ENCODE data around the gene PPP2R5A. TPM values are rescaled to one million over a fixed set of nuclear protein-coding genes. Genes with fewer than 3 reads are reported as not detected.

Gene PPP2R5A
- total and polyA plus RNA-seq, 2 of the 13 experiments (the other 11 are each of a cell fraction or from before 2014, with no cell fraction given), result 22.0 to 31.4 TPM

GRCh38 chr1:212242288-212242984, 42.8 kb upstream of the PPP2R5A start (continued):
- TF ChIP-seq GMEB1 (CRISPR knock-in tag; IDR thresholded peaks at IDR 0.05; ENCODE audit: borderline replicate concordance) (no peak), ZNF276 (CRISPR knock-in tag; IDR thresholded peaks at IDR 0.05; ENCODE audit: low read depth) (no peak), ZNF629 (CRISPR knock-in tag; conservative IDR thresholded peaks at IDR 0.05) (no peak), CENPBD1 (CRISPR knock-in tag; IDR thresholded peaks at IDR 0.05; ENCODE audit: borderline replicate concordance, low read depth) (no peak), KLF12 (CRISPR knock-in tag; IDR thresholded peaks at IDR 0.05; ENCODE audit: borderline replicate concordance) (no peak), ZBTB49 (CRISPR knock-in tag; IDR thresholded peaks at IDR 0.05; ENCODE audit: borderline replicate concordance) (no peak), ZNF18 (CRISPR knock-in tag; IDR thresholded peaks at IDR 0.05; ENCODE audit: insufficient replicate concordance) (peak; percentile 76), ZNF451 (CRISPR knock-in tag; IDR thresholded peaks at IDR 0.05) (no peak), SOX13 (IDR thresholded peaks at IDR 0.05) (no peak), SOX13 (CRISPR knock-in tag; conservative IDR thresholded peaks at IDR 0.05 in 1 of 2, IDR thresholded peaks at IDR 0.05 in 1 of 2) (peak in 1 of 2 experiments; percentile 87; a peak in 2 of 4 replicates), ZNF512B (CRISPR knock-in tag; IDR thresholded peaks at IDR 0.05; ENCODE audit: borderline replicate concordance) (no peak), SOX5 (CRISPR knock-in tag; IDR thresholded peaks at IDR 0.05; ENCODE audit: borderline replicate concordance) (peak; percentile 86; the same call in 1 of the 2 replicates), ZNF619 (CRISPR knock-in tag; IDR thresholded peaks at IDR 0.05) (no peak)

All from HepG2 (cell line).